ELF-1 (cell line): ENCODE results near the gene TP53.
"Not testable (repeated sequence)": the region's sequence is repeated elsewhere in the genome, so short reads cannot be mapped to it uniquely, and the experiment has no call there.

Experiments
- DNase-seq: peaks from one replicate; pipeline ENCODE4 v3.0.0-alpha.2; 2016; ENCODE audit warnings: low read depth, low spot score

TP53 gene

GRCh38 chr17:7676533-7676932, 10.8 kb downstream of the TP53 start:
- peak; percentile 33 for DNase-seq

GRCh38 chr17:7674934-7675333, 12.4 kb downstream of the TP53 start:
- DNase-seq = no peak

GRCh38 chr17:7673239-7673638, 14.1 kb downstream of the TP53 start:
- peak; percentile 70 for DNase-seq

GRCh38 chr17:7668482-7668881, 18.8 kb downstream of the TP53 start:
- no peak for DNase-seq

- no peak for DNase-seq
Measured at GRCh38 chr17:7667656-7668406, 19.5 kb downstream of the TP53 start.

GRCh38 chr17:7656958-7657609, 30.2 kb downstream of the TP53 start:
- DNase-seq = peak; percentile 94

GRCh38 chr17:7655541-7655840, 31.8 kb downstream of the TP53 start:
- no peak for DNase-seq

- DNase-seq = no peak
Measured at GRCh38 chr17:7654832-7655540, 32.3 kb downstream of the TP53 start.

GRCh38 chr17:7652388-7653356, 34.6 kb downstream of the TP53 start:
- DNase-seq = no peak

GRCh38 chr17:7651665-7652387, 35.5 kb downstream of the TP53 start:
- peak; percentile 26 for DNase-seq

GRCh38 chr17:7651097-7651664, 36.1 kb downstream of the TP53 start:
- no peak for DNase-seq

- DNase-seq = peak; percentile 88
Measured at GRCh38 chr17:7650509-7651096, 36.7 kb downstream of the TP53 start, which contains the start of gene ATP1B2. Gene ATP1B2 (plus strand): TSS chr17:7650926. CDS start chr17:7651519, 593 bp downstream.

GRCh38 chr17:7647018-7647417, 40.3 kb downstream of the TP53 start:
- DNase-seq = no peak

GRCh38 chr17:7646457-7646856, 40.8 kb downstream of the TP53 start:
- DNase-seq = no peak

GRCh38 chr17:7644775-7645174, 42.5 kb downstream of the TP53 start:
- DNase-seq = no peak

GRCh38 chr17:7641635-7642034, 45.7 kb downstream of the TP53 start:
- not testable (repeated sequence) for DNase-seq

GRCh38 chr17:7640783-7641182, 46.5 kb downstream of the TP53 start:
- no peak for DNase-seq

- no peak for DNase-seq
Measured at GRCh38 chr17:7636163-7636562, 51.1 kb downstream of the TP53 start.

GRCh38 chr17:7634384-7634783, 52.9 kb downstream of the TP53 start:
- peak; percentile 80 for DNase-seq

GRCh38 chr17:7633093-7633492, 54.2 kb downstream of the TP53 start:
- no peak for DNase-seq
